T1000 (cell line): Measurements from ENCODE around the gene TPI1.
"Not testable (repeated sequence)": the region's sequence is repeated elsewhere in the genome, so short reads cannot be mapped to it uniquely, and the experiment has no call there.

ENCODE experiments used
- DNase-seq: peaks from one replicate; lab custom pipeline; 2025; ENCODE audit warnings: mixed read lengths; lab: John Stamatoyannopoulos, UW

The TPI1 gene

GRCh38 chr12:6847676-6848075, 19.7 kb upstream of the TPI1 start:
- no peak for DNase-seq

- DNase-seq = no peak
Observed at GRCh38 chr12:6849427-6849826, 17.9 kb upstream of the TPI1 start.

GRCh38 chr12:6849976-6850560, 17.3 kb upstream of the TPI1 start:
- no peak for DNase-seq

GRCh38 chr12:6850796-6851152, 16.6 kb upstream of the TPI1 start:
- no peak for DNase-seq

- DNase-seq = peak; percentile 82
Observed at GRCh38 chr12:6851153-6851920, 16.0 kb upstream of the TPI1 start, which contains the start of gene CDCA3. Gene CDCA3 (minus strand): TSS chr12:6851286. CDS start chr12:6850952, 334 bp downstream.

- DNase-seq = peak; percentile 97
Observed at GRCh38 chr12:6851921-6852650, 15.2 kb upstream of the TPI1 start, which contains the start of gene USP5. Gene USP5 (plus strand): TSS chr12:6852150. CDS start chr12:6852180, 30 bp downstream.

- DNase-seq = peak; percentile 60
Observed at GRCh38 chr12:6852651-6853354, 14.5 kb upstream of the TPI1 start.

GRCh38 chr12:6853626-6854025, 13.7 kb upstream of the TPI1 start:
- DNase-seq = no peak

GRCh38 chr12:6854036-6854435, 13.3 kb upstream of the TPI1 start:
- DNase-seq = no peak

- no peak for DNase-seq
Observed at GRCh38 chr12:6855322-6855721, 12.0 kb upstream of the TPI1 start.

- DNase-seq = no peak
Observed at GRCh38 chr12:6858799-6859198, 8.5 kb upstream of the TPI1 start.

- no peak for DNase-seq
Observed at GRCh38 chr12:6860116-6860515, 7.2 kb upstream of the TPI1 start.

GRCh38 chr12:6860942-6861341, 6.4 kb upstream of the TPI1 start:
- no peak for DNase-seq

- DNase-seq = no peak
Observed at GRCh38 chr12:6861391-6861790, 5.9 kb upstream of the TPI1 start.

GRCh38 chr12:6863033-6863432, 4.3 kb upstream of the TPI1 start:
- no peak for DNase-seq

GRCh38 chr12:6863586-6864321, 3.6 kb upstream of the TPI1 start:
- DNase-seq = no peak

- DNase-seq = not testable (repeated sequence)
Observed at GRCh38 chr12:6865307-6865706, 2.0 kb upstream of the TPI1 start.

GRCh38 chr12:6866163-6866919, 990 bp upstream of the TPI1 start:
- no peak for DNase-seq

GRCh38 chr12:6866920-6867412, 365 bp upstream of the TPI1 start:
- DNase-seq = no peak

GRCh38 chr12:6868211-6869048, 1.1 kb downstream of the TPI1 start:
- no peak for DNase-seq
